Measurements from ENCODE around the gene PARVG.

The PARVG gene

GRCh38 chr22:44224166-44224565 is 43.4 kb downstream of the PARVG start:
- no peaks in the 10 kb centered on the region for H3K36me3 ChIP-seq (ENCODE audit: control insufficient read depth, insufficient read depth, low read length)
- no peaks in the 10 kb centered on the region for H3K79me2 ChIP-seq
- no peak overlapping the region for H3K4me2 ChIP-seq (ENCODE audit: low read length)
- no peaks in the 10 kb centered on the region for H3K9me3 ChIP-seq (ENCODE audit: control insufficient read depth, low read length)
- H2AFZ ChIP-seq = no peak overlapping the region
- H3K27me3 ChIP-seq (ENCODE audit: control insufficient read depth, insufficient read depth, low read length) = no peaks in the 10 kb centered on the region
- no peak overlapping the region for H3K9ac ChIP-seq
- H3K27ac ChIP-seq = no peak overlapping the region
- TF ChIP-seq, protein P1, sequence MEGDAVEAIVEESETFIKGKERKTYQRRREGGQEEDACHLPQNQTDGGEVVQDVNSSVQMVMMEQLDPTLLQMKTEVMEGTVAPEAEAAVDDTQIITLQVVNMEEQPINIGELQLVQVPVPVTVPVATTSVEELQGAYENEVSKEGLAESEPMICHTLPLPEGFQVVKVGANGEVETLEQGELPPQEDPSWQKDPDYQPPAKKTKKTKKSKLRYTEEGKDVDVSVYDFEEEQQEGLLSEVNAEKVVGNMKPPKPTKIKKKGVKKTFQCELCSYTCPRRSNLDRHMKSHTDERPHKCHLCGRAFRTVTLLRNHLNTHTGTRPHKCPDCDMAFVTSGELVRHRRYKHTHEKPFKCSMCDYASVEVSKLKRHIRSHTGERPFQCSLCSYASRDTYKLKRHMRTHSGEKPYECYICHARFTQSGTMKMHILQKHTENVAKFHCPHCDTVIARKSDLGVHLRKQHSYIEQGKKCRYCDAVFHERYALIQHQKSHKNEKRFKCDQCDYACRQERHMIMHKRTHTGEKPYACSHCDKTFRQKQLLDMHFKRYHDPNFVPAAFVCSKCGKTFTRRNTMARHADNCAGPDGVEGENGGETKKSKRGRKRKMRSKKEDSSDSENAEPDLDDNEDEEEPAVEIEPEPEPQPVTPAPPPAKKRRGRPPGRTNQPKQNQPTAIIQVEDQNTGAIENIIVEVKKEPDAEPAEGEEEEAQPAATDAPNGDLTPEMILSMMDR (IDR thresholded peaks at IDR 0.05) = no peak
- no peak overlapping the region for H3K4me3 ChIP-seq (ENCODE audit: low read depth, low read length)
- H3K4me1 ChIP-seq = no peaks in the 10 kb centered on the region

- no peak overlapping the region for H3K4me2 ChIP-seq (ENCODE audit: low read length)
- H3K79me2 ChIP-seq = no peaks in the 10 kb centered on the region
- no peaks in the 10 kb centered on the region for H3K9me3 ChIP-seq (ENCODE audit: control insufficient read depth, low read length)
- TF ChIP-seq, protein P1 (IDR thresholded peaks at IDR 0.05) = no peak
- H2AFZ ChIP-seq = no peak overlapping the region
- H3K9ac ChIP-seq = no peak overlapping the region
- no peak overlapping the region for H3K4me3 ChIP-seq (ENCODE audit: low read depth, low read length)
- H3K4me1 ChIP-seq = no peaks in the 10 kb centered on the region
- no peak overlapping the region for H3K27ac ChIP-seq
- no peaks in the 10 kb centered on the region for H3K36me3 ChIP-seq (ENCODE audit: control insufficient read depth, insufficient read depth, low read length)
- H3K27me3 ChIP-seq (ENCODE audit: control insufficient read depth, insufficient read depth, low read length) = no peaks in the 10 kb centered on the region
These were observed 44.5 kb downstream of the PARVG start for GRCh38 chr22:44225091-44225689.

DNA sequence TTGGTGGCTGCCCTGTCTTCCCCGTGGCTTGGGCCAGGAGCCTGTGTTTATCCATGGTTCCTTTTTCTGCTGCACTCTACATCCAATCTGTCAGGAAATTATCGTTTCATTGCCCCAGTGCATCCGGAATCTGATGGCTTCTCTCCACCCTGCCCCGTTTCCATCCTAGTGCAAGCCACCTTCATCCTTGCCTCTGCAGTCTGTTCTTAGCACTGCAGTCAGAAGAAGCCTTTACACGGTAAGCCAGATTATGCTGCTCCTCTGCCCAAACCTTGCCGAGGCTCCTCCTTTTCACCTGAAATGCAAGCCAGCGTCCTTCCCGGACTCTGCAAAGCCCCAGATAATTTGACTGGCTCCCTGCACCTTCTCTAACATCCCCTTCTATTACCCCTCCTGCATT is 45.1 kb downstream of the PARVG start:
- Histone ChIP-seq H3K36me3 (ENCODE audit: control insufficient read depth, insufficient read depth, low read length) (no peaks in the 10 kb centered on the region), H3K79me2 (no peaks in the 10 kb centered on the region), H3K4me1 (no peaks in the 10 kb centered on the region), H3K27me3 (ENCODE audit: control insufficient read depth, insufficient read depth, low read length) (no peaks in the 10 kb centered on the region), H3K4me2 (ENCODE audit: low read length) (no peak overlapping the region), H3K9me3 (ENCODE audit: control insufficient read depth, low read length) (no peaks in the 10 kb centered on the region), H3K4me3 (ENCODE audit: low read depth, low read length) (no peak overlapping the region), H2AFZ (no peak overlapping the region), H3K9ac (no peak overlapping the region), H3K27ac (no peak overlapping the region)
- TF ChIP-seq, protein P1 (IDR thresholded peaks at IDR 0.05) = no peak

DNA sequence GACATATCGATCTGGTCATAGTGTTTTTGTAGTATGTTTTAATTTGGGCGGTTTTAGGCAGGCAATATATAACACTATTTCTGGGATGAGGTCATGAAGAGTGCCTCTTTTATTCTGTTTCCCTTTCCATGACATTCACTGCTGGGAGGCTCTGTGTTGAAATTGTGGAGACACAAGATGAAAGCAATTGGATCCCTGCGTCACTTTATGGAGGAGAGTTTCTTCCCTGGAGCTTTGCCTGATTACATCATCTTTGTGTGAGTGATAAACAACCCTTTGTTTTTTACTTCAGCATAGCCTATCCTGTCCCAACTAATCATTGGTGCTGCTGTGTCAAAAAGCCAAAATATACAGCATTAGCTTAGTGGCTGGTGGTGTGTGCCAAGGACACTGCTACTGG is 48.6 kb downstream of the PARVG start:
- no peaks in the 10 kb centered on the region for H3K27me3 ChIP-seq (ENCODE audit: control insufficient read depth, insufficient read depth, low read length)
- no peaks in the 10 kb centered on the region for H3K36me3 ChIP-seq (ENCODE audit: control insufficient read depth, insufficient read depth, low read length)
- H3K4me3 ChIP-seq (ENCODE audit: low read depth, low read length) = no peak overlapping the region
- H3K9ac ChIP-seq = no peak overlapping the region
- H3K79me2 ChIP-seq = no peaks in the 10 kb centered on the region
- H3K4me1 ChIP-seq = no peaks in the 10 kb centered on the region
- no peak overlapping the region for H3K27ac ChIP-seq
- H3K9me3 ChIP-seq (ENCODE audit: control insufficient read depth, low read length) = no peaks in the 10 kb centered on the region
- no peak overlapping the region for H2AFZ ChIP-seq
- no peak overlapping the region for H3K4me2 ChIP-seq (ENCODE audit: low read length)
- TF ChIP-seq, protein P1 (IDR thresholded peaks at IDR 0.05) = no peak

DNA sequence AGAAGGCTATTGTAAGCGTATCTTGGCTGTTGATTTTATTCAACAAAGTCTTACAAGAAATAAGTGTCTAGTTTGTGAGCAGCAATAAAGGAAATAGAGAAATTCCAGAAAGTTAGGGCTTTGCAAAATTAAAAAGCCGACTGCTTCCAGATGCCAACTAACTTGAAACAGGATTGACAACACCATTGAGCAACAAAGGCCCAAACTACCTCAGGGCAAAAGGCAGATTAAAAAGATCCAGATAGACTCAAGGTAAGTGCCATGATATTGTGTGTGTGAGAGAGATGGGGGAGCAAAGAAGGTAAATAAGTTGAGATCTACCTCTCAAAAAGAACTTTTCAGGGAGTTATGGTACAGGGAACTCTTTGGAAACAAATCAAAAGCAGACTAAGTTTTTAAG is 49.1 kb downstream of the PARVG start:
- Histone ChIP-seq H3K36me3 (ENCODE audit: control insufficient read depth, insufficient read depth, low read length) (no peaks in the 10 kb centered on the region), H3K27ac (no peak overlapping the region), H3K9me3 (ENCODE audit: control insufficient read depth, low read length) (no peaks in the 10 kb centered on the region), H3K4me3 (ENCODE audit: low read depth, low read length) (no peak overlapping the region), H3K27me3 (ENCODE audit: control insufficient read depth, insufficient read depth, low read length) (no peaks in the 10 kb centered on the region), H3K4me2 (ENCODE audit: low read length) (no peak overlapping the region), H3K9ac (no peak overlapping the region), H2AFZ (no peak overlapping the region), H3K4me1 (no peaks in the 10 kb centered on the region), H3K79me2 (no peaks in the 10 kb centered on the region)
- TF ChIP-seq, protein P1 (IDR thresholded peaks at IDR 0.05) = no peak

Data from parathyroid adenoma (tissue), 2 donors.